ENCODE results near the gene ACSS2. TPM values are rescaled to one million over a fixed set of nuclear protein-coding genes. Genes with fewer than 3 reads are reported as not detected.
A peak's percentile ranks its signal among the peaks of the same experiment; 100 is the strongest.

ACSS2 gene
- total RNA-seq, 4 donors from 2014 or later, result 45.4 to 71.0 (median 58.7) TPM

DNA sequence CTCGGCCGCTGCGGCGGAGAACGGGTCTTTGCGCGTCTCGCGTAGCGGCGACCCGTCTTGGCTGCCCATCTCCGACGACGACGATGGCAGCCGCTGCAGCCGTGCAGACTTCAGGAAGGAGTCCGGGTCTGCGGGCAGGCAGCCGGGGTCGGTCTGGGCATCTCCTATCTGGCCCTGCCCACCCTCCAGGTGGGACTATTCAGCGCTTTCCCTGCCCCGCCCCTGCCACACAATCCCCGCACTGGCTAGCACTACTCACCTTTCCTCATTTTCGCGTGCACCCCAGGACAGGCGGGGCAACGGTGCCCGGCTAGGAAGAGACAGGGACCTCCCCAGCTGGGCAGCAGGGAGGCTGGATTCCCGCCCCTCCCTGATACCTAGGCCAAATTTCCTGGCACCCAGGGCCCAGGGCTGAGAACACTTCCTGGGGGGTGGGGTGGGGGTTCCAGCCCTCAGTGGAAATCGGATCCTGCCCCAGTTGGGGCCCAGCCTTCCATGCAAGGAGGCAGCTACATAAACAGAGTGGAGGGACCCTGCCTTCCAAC, 12.9 kb upstream of the ACSS2 start:
- Histone ChIP-seq H3K4me1 (no peaks in the 10 kb centered on the region), H3K27me3 (no peaks in the 10 kb centered on the region), H3K36me3 (peaks cover 0 to 64% of the 10 kb centered on the region in 2 donors), H3K4me3 (no peak overlapping the region), H3K9me3 (no peaks in the 10 kb centered on the region), H3K27ac (no peak overlapping the region)
- TF ChIP-seq, protein P1, sequence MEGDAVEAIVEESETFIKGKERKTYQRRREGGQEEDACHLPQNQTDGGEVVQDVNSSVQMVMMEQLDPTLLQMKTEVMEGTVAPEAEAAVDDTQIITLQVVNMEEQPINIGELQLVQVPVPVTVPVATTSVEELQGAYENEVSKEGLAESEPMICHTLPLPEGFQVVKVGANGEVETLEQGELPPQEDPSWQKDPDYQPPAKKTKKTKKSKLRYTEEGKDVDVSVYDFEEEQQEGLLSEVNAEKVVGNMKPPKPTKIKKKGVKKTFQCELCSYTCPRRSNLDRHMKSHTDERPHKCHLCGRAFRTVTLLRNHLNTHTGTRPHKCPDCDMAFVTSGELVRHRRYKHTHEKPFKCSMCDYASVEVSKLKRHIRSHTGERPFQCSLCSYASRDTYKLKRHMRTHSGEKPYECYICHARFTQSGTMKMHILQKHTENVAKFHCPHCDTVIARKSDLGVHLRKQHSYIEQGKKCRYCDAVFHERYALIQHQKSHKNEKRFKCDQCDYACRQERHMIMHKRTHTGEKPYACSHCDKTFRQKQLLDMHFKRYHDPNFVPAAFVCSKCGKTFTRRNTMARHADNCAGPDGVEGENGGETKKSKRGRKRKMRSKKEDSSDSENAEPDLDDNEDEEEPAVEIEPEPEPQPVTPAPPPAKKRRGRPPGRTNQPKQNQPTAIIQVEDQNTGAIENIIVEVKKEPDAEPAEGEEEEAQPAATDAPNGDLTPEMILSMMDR (IDR thresholded peaks at IDR 0.05), result no peak
- TF ChIP-seq EP300 (IDR thresholded peaks at IDR 0.05), result no peak
- no peak for TF ChIP-seq POLR2A (IDR thresholded peaks at IDR 0.05)
- no peak for TF ChIP-seq POLR2AphosphoS5 (IDR thresholded peaks at IDR 0.05)
- WGBS, 2 donors (ENCODE audit: low coverage in 1 of 2), result no CpG with 5 or more reads among the region's 32 CpGs
- no peak for ATAC-seq

DNA sequence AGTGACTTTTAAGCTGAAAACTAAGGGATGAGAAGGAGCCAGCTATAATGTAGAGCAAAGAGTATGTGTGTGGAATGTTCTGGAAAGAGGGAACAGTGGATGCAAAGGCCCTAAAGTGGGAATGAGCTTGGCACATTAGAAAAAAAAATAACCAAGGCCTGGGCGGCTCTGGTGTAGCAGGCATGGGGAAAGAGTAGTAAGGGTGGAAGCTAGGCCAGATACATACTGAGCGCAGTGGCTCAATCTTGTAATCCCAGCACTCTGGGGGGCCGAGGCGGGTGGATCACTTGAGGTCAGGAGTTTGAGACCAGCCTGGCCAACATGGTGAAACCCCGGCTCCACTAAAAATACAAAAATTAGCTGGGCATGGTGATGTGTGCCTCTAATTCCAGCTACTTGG, 12.2 kb upstream of the ACSS2 start:
- Histone ChIP-seq H3K27ac (no peak overlapping the region), H3K36me3 (peaks cover 0 to 57% of the 10 kb centered on the region in 2 donors), H3K9me3 (no peaks in the 10 kb centered on the region), H3K4me3 (no peak overlapping the region), H3K4me1 (no peaks in the 10 kb centered on the region), H3K27me3 (no peaks in the 10 kb centered on the region)
- ATAC-seq, result no peak
- 93 to 96% methylated on average over 5 of the region's 5 CpGs for WGBS, 2 donors (ENCODE audit: low coverage in 1 of 2)
- TF ChIP-seq EP300 (IDR thresholded peaks at IDR 0.05) (no peak), POLR2AphosphoS5 (IDR thresholded peaks at IDR 0.05) (no peak), POLR2A (IDR thresholded peaks at IDR 0.05) (no peak)
- TF ChIP-seq, protein P1 (IDR thresholded peaks at IDR 0.05), result no peak

DNA sequence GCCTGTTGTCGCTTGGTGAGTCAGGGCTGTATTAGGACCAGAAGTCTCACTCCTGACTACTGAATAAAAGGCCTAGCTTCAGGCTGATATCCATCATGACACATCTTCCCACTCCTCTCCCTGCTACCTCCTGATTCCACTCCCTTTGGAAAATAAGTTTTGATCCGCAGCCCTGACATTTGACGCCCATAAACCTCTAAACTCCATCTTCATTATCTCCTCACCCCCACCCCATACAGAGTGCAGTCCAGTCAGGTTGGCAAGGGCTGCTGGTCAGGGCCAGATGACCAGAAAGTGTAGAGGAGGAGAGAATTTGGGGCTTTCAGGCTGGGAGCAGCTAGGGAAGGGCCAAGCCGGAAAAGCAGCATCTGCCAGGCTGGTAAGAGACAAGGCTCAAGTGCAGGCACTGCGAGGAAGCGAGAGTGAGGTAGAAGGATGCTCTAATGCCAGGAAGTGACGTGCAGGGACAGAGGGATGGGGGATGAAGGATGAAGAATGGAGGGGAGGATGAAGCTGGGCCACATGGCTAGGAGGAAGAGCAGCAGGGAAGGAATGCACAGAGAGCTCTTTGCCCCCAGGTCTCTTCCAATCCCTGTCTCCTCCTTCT, 5.0 kb upstream of the ACSS2 start:
- 89 to 93% methylated on average over 4 to 5 of the region's 7 CpGs for WGBS, 2 donors (ENCODE audit: low coverage in 1 of 2)
- peak overlapping the region in 2 of 4 donors; percentile 77 to 82 for H3K27ac ChIP-seq
- TF ChIP-seq, protein P1 (IDR thresholded peaks at IDR 0.05), result no peak
- TF ChIP-seq POLR2AphosphoS5 (IDR thresholded peaks at IDR 0.05) (no peak), POLR2A (IDR thresholded peaks at IDR 0.05) (no peak), EP300 (IDR thresholded peaks at IDR 0.05) (no peak)
- H3K9me3 ChIP-seq, result no peaks in the 10 kb centered on the region
- H3K4me1 ChIP-seq, result peaks cover 0 to 48% (median 3%) of the 10 kb centered on the region in 3 donors
- ATAC-seq, result no peak
- H3K4me3 ChIP-seq, result peak overlapping the region in 1 of 2 donors; percentile 79
- H3K27me3 ChIP-seq, result no peaks in the 10 kb centered on the region
- H3K36me3 ChIP-seq, result no peaks in the 10 kb centered on the region

DNA sequence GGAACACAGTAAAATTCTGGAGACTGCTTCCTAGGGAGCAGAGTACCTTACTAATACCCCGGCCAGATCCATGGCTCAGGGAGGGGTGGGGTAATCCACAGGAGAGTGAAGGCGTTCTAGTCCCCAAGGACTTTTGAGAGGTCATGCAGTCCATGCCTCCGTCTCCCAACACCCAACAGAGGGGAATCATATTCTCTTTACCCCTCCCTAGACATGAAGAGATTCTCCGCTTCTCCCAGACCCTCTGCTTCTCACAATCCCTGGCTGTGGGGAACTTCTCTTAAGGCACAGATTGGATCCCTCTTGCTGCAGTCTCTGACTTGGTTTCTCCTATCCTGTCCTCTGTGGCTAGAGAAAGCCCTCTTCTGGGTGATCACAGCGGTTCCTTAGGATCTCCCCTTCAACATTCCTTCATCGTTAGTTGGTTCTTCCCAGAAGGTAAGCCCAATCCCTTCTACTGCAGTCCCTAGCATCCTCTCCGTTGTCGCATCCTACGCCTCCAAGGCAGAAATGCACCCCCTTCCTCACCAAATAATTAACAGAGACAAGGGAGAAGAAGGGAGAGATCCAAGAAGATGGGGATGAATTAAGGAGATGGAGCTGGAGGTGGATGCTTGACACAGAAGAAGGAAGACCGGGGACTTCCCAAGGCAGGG, 4.3 kb upstream of the ACSS2 start:
- peak overlapping the region; percentile 45 to 82 (median 78) for H3K27ac ChIP-seq
- H3K9me3 ChIP-seq, result no peaks in the 10 kb centered on the region
- ATAC-seq, result no peak
- WGBS, 2 donors (ENCODE audit: low coverage in 1 of 2), result 42 to 43% methylated on average over 6 of the region's 10 CpGs
- H3K4me1 ChIP-seq, result peaks cover 0 to 50% (median 3%) of the 10 kb centered on the region in 3 donors
- H3K4me3 ChIP-seq, result peak overlapping the region; percentile 66 to 79
- no peak for TF ChIP-seq POLR2A (IDR thresholded peaks at IDR 0.05)
- TF ChIP-seq EP300 (IDR thresholded peaks at IDR 0.05), result no peak
- TF ChIP-seq, protein P1 (IDR thresholded peaks at IDR 0.05), result no peak
- TF ChIP-seq POLR2AphosphoS5 (IDR thresholded peaks at IDR 0.05), result no peak
- H3K27me3 ChIP-seq, result no peaks in the 10 kb centered on the region
- no peaks in the 10 kb centered on the region for H3K36me3 ChIP-seq
